Measurements from ENCODE around the gene PRKCZ.

DNA sequence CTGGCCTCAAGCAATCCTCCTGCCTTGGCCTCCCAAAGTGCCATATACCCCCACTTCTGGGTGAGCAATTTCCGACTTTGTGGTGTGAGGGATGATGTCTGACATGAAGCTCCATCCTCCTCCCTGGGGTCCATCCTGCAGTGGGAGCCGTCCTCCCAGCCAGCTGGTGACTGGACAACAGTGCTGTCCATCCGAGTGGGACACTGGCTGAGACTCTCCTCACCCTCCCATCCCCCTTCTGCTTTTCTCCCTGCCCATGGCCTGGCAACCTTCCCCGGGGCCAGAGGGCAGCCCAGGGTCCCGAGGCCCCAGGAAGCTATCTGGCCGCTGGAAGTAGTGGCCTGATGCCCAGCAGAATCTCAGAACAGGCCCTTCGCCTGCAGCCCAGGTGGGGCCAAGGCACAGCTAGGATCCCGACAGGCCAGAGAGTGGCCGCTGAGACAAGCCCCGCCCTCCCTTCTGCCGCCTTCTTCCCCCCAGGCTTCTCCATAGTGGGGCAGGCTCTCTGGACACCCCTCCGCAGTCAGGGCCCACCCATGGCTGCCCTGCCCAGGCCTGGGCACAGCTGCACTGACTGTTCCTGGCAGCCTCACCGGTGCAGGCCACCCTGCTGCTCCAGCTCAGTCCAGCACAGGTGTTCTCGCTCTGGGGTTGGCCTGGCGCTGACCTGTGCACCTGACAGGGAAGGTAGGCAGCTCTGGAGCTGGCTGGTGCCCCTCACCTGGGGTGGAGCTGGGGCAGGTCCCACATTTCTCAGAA lies 152.8 kb downstream of the PRKCZ start:
- TF ChIP-seq, protein P1, sequence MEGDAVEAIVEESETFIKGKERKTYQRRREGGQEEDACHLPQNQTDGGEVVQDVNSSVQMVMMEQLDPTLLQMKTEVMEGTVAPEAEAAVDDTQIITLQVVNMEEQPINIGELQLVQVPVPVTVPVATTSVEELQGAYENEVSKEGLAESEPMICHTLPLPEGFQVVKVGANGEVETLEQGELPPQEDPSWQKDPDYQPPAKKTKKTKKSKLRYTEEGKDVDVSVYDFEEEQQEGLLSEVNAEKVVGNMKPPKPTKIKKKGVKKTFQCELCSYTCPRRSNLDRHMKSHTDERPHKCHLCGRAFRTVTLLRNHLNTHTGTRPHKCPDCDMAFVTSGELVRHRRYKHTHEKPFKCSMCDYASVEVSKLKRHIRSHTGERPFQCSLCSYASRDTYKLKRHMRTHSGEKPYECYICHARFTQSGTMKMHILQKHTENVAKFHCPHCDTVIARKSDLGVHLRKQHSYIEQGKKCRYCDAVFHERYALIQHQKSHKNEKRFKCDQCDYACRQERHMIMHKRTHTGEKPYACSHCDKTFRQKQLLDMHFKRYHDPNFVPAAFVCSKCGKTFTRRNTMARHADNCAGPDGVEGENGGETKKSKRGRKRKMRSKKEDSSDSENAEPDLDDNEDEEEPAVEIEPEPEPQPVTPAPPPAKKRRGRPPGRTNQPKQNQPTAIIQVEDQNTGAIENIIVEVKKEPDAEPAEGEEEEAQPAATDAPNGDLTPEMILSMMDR (IDR thresholded peaks at IDR 0.05) = no peak
- no peak for TF ChIP-seq POLR2A (IDR thresholded peaks at IDR 0.05)
